ENCODE measurements around the gene LDB3. TPM values are rescaled to one million over a fixed set of nuclear protein-coding genes. Genes with fewer than 3 reads are reported as not detected.
A peak's percentile ranks its signal among the peaks of the same experiment; 100 is the strongest.

Gene LDB3
- total and polyA plus RNA-seq, 2 of the 4 experiments (the other 2 are of a cell fraction), result 0.36 to 2.6 TPM

DNA sequence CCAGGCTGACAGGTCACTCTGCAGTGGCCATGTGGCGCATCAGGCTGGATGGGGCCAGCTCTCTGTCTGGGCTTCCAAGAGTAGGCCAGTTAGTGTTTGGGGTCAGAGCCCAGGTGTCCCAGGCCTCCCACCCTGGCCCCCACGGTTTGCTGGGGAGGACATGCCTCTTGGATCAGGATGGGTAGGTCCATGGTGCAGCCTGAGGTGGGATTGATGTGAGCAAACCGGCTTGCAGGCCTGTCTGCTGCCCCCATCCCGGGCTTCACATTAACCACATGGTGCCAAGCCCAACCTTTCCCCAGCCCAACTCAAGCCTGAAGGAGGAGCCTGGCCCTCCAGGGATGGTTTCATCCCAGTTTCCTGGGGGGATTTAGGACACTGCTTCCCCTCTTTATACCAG lies 39.2 kb downstream of the LDB3 start:
- Histone ChIP-seq H3K56ac (ENCODE audit: extremely low read depth, insufficient read depth, low read length) (no peak overlapping the region), H2BK120ac (ENCODE audit: low read depth, low read length) (no peak overlapping the region), H3K14ac (replicated peaks; ENCODE audit: low read depth, low read length) (no peak overlapping the region), H3K9me1 (ENCODE audit: insufficient read depth, low read length) (peaks cover 3% of the 10 kb centered on the region; the same call in 1 of the 2 replicates), H2BK5ac (ENCODE audit: low read depth, low read length, poor library complexity, severe bottlenecking) (no peak overlapping the region), H3K4me1 (ENCODE audit: control insufficient read depth, insufficient read depth, low read length) (peaks cover 10% of the 10 kb centered on the region), H2AFZ (replicated peaks; ENCODE audit: low read length, poor library complexity) (no peak overlapping the region), H2BK15ac (ENCODE audit: low read depth, low read length) (no peak overlapping the region), H2BK20ac (ENCODE audit: low read depth, low read length) (no peak overlapping the region), H3K27ac (ENCODE audit: insufficient read depth, low read length) (no peak overlapping the region), H3K23ac (ENCODE audit: low read depth, low read length) (no peak overlapping the region), H3K4me3 (ENCODE audit: insufficient read depth, low read depth, low read length) (no peak overlapping the region), H3K79me1 (ENCODE audit: low read depth in 1 of 2, low read length in 2 of 2) (peaks cover 0 to 10% of the 10 kb centered on the region in 2 experiments; a peak in 2 of 4 replicates), H2AK5ac (ENCODE audit: low read depth, low read length) (no peak overlapping the region), H3K27me3 (ENCODE audit: control insufficient read depth, insufficient read depth, low read length) (no peaks in the 10 kb centered on the region), H4K91ac (ENCODE audit: insufficient read depth, low read depth, low read length) (no peak overlapping the region), H4K5ac (ENCODE audit: low read depth, low read length) (no peak overlapping the region), H3K9ac (ENCODE audit: low read depth, low read length) (no peak overlapping the region), H3K36me3 (ENCODE audit: control insufficient read depth, insufficient read depth, low read length) (no peaks in the 10 kb centered on the region), H3K4ac (ENCODE audit: low read depth, low read length) (no peak overlapping the region), H2AK9ac (replicated peaks; ENCODE audit: low read depth, low read length, poor library complexity) (peak overlapping the region; percentile 31), H3K4me2 (ENCODE audit: low read depth, low read length) (no peak overlapping the region), H3K18ac (ENCODE audit: low read depth, low read length) (no peak overlapping the region), H3K9me3 (ENCODE audit: control insufficient read depth, insufficient read depth, low read length) (no peaks in the 10 kb centered on the region), H4K20me1 (ENCODE audit: insufficient read depth, low read length) (no peaks in the 10 kb centered on the region), H4K8ac (ENCODE audit: low read depth in 2 of 2, low read length in 2 of 2) (no peak overlapping the region)
- ATAC-seq (ENCODE audit: low read depth) (no peak), DNase-seq (no peak)
- intact Hi-C loops (cut with micrococcal nuclease), result no loop called here
- TF ChIP-seq BHLHE40 (IDR thresholded peaks at IDR 0.05; ENCODE audit: low read depth, low read length), result no peak
- no peak for TF ChIP-seq FOS (IDR thresholded peaks at IDR 0.05; ENCODE audit: low read depth, low read length)
- no peak for TF ChIP-seq SMC3 (IDR thresholded peaks at IDR 0.05; ENCODE audit: low read depth, low read length)
- TF ChIP-seq RAD21 (IDR thresholded peaks at IDR 0.05; ENCODE audit: low read length), result no peak
- TF ChIP-seq MXI1 (IDR thresholded peaks at IDR 0.05; ENCODE audit: borderline replicate concordance, low read depth, low read length), result no peak
- no peak for TF ChIP-seq POLR2A (IDR thresholded peaks at IDR 0.05; ENCODE audit: low read depth, low read length)
- TF ChIP-seq CHD1 (IDR thresholded peaks at IDR 0.05; ENCODE audit: low read depth, low read length), result no peak
- no peak for TF ChIP-seq RCOR1 (IDR thresholded peaks at IDR 0.05; ENCODE audit: insufficient replicate concordance, low read length)
- TF ChIP-seq CTCF (conservative IDR thresholded peaks at IDR 0.05; ENCODE audit: low read depth, low read length), result no peak
- TF ChIP-seq USF2 (IDR thresholded peaks at IDR 0.05; ENCODE audit: low read depth, low read length), result no peak
- TF ChIP-seq MAFK (IDR thresholded peaks at IDR 0.05; ENCODE audit: low read depth, low read length), result no peak
- TF ChIP-seq RFX5 (IDR thresholded peaks at IDR 0.05; ENCODE audit: low read depth, low read length), result no peak
- TF ChIP-seq CEBPB (IDR thresholded peaks at IDR 0.05; ENCODE audit: low read depth, low read length), result no peak
- no peak for TF ChIP-seq NFE2L2 (IDR thresholded peaks at IDR 0.05; ENCODE audit: low read depth, low read length)
- TF ChIP-seq MAZ (IDR thresholded peaks at IDR 0.05; ENCODE audit: borderline replicate concordance, low read depth, low read length), result no peak
- no peak for TF ChIP-seq ELK1 (IDR thresholded peaks at IDR 0.05; ENCODE audit: borderline replicate concordance, low read depth, low read length)
- no TSS peak for BruUV-seq (replicated peaks)
- ChIA-PET CTCF (interaction anchor here (0.8 kb wide), 1 partner anchor 14 kb away, joined by 4 read pairs; no protein-coding TSS in a partner anchor), POLR2A (ENCODE audit: unreplicated experiment) (no interaction called here)
- WGBS, 2 experiments (ENCODE audit: extremely low coverage in 2 of 2, insufficient read length in 1 of 2), result 100% methylated on average over 1 of the region's 4 CpGs; no CpG with 5 or more reads in 1 of the 2 experiments
- in situ Hi-C loops (cut with MboI; ENCODE audit: low sequenced_read_pairs), result loop anchor here (5.0 kb wide), 1 partner anchor 190 kb away; no protein-coding TSS in a partner anchor
- dilution Hi-C loops (cut with HindIII; ENCODE audit: low sequenced_read_pairs, unreplicated experiment), result no loop called here

All from IMR-90 (cell line).